22Rv1 (cell line): ENCODE measurements around the gene CHCHD4.
"Not testable (repeated sequence)": the region's sequence is repeated elsewhere in the genome, so short reads cannot be mapped to it uniquely, and the experiment has no call there.

Source experiments
- H3K27ac ChIP-seq: fragments of 450-650 bp; 2 replicates; pipeline ENCODE4 v1.5.1; 2017
- ZFX ChIP-seq: fragments of 450-650 bp; IDR thresholded peaks from 2 replicates; pipeline ENCODE4 v1.6.1; 2017; ENCODE audit warnings: antibody characterized with exemption, borderline replicate concordance
- TF ChIP-seq, protein P1 (sequence below): fragments of 450-650 bp; IDR thresholded peaks from 2 replicates; pipeline ENCODE4 v1.5.1; 2017; ENCODE audit warnings: mild to moderate bottlenecking

The CHCHD4 gene

DNA sequence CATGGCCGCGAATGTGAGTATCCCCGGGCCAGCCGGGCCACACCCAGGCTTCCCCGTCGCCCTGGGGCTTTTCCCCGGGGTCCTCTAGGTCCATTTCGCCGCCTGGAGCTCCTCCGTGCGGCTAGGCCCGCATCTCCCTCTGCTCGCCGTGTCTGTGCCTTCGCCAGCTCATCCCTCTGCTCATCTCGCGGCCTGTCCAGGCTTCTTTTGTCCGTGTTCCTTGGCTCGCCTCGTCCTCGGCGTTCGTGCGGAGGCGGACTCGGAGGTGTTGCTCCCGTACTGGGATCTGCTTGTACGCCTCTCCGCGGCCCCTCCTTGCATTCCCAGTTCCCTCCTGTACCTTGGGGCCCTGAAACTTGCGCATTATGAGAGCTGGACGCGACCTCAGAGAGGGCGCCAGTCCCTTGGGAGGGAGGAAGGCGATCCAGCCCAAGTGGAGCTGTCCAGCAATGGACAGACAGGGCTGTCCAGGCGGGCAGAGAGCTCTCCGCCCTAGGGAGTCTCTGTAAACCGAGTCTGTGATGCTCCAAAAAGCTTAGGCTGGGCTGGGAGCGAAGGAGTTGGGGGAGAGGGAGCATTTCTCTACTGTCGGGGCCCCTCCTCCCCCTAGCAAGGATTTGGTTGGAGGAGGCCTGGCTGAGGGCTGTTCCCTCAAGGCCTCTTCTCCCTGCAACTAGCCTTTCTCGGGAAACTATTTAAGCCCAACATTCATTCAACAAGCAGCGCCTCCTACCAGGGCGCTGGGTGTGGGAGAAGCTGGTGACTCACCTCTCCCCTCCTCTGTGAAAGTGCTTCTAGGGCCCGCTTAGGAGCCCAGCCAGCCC lies 735 bp upstream of the CHCHD4 start:
- TF ChIP-seq, protein P1, sequence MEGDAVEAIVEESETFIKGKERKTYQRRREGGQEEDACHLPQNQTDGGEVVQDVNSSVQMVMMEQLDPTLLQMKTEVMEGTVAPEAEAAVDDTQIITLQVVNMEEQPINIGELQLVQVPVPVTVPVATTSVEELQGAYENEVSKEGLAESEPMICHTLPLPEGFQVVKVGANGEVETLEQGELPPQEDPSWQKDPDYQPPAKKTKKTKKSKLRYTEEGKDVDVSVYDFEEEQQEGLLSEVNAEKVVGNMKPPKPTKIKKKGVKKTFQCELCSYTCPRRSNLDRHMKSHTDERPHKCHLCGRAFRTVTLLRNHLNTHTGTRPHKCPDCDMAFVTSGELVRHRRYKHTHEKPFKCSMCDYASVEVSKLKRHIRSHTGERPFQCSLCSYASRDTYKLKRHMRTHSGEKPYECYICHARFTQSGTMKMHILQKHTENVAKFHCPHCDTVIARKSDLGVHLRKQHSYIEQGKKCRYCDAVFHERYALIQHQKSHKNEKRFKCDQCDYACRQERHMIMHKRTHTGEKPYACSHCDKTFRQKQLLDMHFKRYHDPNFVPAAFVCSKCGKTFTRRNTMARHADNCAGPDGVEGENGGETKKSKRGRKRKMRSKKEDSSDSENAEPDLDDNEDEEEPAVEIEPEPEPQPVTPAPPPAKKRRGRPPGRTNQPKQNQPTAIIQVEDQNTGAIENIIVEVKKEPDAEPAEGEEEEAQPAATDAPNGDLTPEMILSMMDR, result peak; percentile 29; the same call in 1 of the 2 replicates
- TF ChIP-seq ZFX, result no peak
- peak overlapping the region; percentile 82 for H3K27ac ChIP-seq

DNA sequence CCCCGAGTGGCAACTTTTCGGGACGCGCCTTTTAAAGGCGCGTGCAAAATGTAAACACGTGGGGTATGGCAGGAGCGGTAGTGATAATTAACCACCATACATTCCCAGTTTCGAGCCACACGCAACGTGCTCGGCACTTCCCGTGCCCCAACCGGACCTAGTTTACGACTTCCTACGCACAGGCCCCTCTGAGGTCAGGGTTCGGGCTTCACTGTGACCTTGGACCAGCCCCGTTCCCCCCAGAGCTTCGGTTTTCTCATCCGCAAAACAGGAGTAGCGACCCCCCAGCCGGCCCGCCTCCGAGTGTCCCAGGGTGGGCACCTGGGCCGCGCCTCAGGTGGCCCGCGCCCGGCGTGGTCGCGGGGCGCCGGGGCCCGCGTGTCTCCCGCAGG lies 451 bp downstream of the CHCHD4 start:
- TF ChIP-seq, protein P1, result no peak
- TF ChIP-seq ZFX, result no peak
- H3K27ac ChIP-seq, result peak overlapping the region; percentile 82

DNA sequence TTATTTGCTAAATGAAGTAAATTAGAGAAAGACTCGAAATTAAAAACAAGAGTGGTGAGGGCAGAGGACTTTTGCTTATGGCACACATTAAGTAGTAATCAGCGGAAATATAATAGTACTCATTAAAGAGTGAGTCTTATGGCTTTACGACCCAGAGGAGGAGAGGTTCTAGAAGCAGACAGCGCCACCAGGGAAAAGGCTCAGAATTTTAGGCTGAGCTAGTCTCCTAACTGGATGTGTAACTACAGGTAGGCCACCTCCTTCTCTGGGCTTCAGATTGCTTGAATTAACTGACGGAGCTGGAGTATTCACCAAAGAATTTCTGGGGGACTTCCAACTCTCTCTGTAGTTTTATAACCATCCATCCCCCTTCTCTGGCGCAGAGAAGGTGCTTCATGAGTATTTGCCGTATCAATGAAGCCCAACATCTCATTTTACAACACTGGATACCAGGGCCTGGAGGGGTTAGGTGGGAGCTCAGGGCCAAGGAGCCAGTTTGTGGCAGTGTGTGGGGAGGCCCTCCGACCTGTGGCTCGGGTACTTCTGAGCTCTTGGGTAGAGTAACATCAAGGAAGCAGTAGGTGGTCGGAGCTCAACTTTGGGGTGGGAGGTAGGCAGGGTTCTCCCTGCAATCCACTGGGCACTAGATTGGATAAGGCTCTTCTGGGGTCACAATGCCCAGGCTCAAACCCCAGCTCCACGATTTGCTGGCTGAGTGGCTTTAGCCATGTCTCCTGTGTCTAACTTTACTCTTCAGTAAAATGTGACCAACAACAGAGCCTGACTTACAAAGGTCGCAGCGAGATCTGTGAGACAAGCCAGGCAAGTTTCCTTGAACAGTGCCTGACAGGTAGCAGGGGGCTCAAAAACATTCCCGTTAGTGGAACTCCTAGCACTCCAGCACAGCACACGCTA lies 1.1 kb downstream of the CHCHD4 start:
- TF ChIP-seq, protein P1, result no peak
- TF ChIP-seq ZFX, result no peak
- peak overlapping the region; percentile 82 for H3K27ac ChIP-seq

DNA sequence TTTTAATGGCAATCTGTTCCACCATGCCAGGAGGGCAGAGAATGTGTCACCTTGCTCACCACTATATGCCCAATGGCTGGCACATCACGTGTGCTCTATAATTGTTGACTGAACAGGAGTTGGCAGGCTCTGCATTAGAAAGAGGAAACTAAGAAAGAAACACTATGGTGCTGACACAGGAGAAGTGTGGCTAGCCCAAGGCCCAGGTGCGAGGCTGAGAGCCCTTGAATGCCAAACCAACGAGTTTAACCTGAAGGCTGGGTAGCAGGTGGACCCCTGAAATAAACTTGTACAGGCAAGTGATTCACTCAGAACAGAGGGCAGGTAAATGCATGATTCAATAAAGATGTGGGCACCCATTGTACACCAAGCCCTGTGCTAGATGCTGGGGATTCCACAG lies 2.4 kb downstream of the CHCHD4 start:
- TF ChIP-seq, protein P1, result no peak
- TF ChIP-seq ZFX, result no peak
- no peak overlapping the region for H3K27ac ChIP-seq

DNA sequence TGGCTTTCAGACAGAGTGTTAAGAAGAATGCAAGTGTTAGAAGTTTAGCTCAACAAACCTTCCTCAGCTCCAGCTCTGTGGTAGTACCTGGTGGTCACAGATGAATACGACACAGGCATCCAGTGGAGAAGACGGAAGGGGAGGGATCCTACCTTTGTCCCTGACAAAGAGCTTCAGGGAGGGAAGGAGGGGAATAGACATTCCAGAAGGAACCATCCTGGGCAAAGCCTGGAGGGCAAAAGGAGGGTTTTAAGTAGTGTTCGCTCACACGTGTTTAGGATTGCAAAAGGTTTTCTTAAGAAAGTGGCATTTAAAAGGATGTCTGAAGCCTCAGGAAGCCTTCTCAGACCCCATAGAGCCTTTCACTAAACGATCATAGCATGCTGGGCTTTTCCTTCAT lies 2.8 kb downstream of the CHCHD4 start:
- H3K27ac ChIP-seq, result no peak overlapping the region
- TF ChIP-seq, protein P1, result no peak
- no peak for TF ChIP-seq ZFX

DNA sequence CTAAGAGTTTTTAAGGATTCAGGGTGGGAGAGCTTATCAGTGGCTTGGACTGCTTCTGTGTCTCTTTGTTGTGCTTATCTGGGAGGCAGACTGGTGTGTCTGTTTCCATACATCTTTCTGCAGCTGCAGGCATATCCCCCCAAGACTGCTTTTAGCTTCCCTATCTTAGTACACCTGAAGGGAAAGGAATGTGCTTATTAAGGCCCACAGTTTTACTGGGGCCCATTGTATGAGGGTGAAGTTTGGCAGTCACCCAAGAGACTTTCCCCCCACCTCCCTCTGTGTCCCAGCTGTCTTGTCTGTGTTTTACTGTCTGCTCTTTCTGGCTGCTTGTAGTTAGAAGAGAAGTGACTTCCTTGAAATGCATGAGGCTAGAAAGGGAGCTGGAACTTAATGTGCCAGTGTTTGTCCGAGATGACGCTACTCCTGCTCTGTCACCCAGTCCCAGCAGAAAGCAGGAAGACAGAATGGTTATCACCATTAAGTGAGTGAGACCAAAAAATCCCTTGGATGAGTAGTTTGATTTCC lies 3.7 kb downstream of the CHCHD4 start:
- H3K27ac ChIP-seq, result not testable (repeated sequence)

DNA sequence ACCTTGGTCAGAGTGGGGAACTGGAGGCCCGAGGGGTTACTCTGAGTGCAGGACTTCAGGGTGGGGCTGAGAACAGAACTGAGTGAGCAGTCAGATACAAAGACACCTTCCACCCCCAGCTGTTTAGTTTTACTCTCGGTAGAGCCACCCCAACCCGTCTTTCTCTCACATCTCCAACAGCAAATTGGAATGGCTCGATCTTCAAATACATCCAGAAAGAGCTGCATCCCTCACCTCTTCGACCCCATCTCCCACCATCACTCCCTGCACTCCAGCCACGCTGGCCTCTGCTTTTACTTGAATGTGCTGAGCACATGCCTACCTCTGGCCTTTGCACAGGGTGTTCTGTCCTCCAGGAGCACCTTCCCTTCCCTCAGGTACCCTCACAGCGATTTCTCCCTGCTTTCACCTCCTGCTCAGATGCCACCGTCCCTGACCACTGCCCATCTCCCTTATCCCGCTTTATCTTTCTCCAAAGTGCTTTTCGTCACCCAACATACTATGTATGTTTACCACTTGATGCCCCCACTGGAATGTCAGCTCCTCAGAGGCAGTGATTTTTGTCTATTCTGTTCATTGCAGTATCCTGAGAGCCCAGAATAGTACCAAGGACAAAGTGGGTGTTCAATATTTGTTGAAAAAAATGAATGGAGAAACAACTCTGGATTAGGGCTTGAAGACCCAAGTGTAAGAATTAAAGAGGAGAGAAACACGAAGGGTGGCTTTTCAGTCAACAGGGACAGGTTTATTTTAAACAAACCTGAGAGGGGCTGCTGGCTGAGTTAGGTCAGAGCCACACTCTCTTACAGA lies 4.4 kb downstream of the CHCHD4 start:
- no peak overlapping the region for H3K27ac ChIP-seq
- TF ChIP-seq, protein P1, result no peak
- no peak for TF ChIP-seq ZFX
